ENCODE measurements around the gene RRP36. TPM values are rescaled to one million over a fixed set of nuclear protein-coding genes. Genes with fewer than 3 reads are reported as not detected.

RRP36 gene
- total RNA-seq, 1 donor from 2014 or later: 125 TPM

DNA sequence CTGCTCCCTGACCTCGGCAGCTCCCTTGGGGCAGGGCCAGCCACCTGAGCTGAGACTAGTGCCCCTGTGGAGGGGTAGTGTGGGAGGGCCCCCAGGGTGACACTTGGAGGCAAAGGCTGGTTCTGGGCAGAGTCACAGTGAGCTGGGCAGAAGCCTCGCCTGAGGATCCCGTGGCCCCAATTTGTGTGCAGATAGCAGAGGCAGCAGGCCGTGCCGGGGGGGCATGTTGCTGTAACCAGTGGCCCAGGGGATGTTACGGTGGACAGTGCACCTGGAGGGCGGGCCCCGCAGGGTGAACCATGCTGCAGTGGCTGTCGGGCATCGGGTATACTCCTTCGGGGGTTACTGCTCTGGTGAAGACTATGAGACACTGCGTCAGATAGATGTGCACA lies 4.5 kb upstream of the RRP36 start:
- no peak for DNase-seq (ENCODE audit: low read depth)
- Histone ChIP-seq H3K4me3 (ENCODE audit: low read depth, low read length) (no peak overlapping the region), H3K27me3 (ENCODE audit: control insufficient read depth, insufficient read depth, low read length) (no peaks in the 10 kb centered on the region), H3K36me3 (ENCODE audit: control insufficient read depth, insufficient read depth, low read length) (peaks cover 3% of the 10 kb centered on the region)
- TF ChIP-seq, protein P1, sequence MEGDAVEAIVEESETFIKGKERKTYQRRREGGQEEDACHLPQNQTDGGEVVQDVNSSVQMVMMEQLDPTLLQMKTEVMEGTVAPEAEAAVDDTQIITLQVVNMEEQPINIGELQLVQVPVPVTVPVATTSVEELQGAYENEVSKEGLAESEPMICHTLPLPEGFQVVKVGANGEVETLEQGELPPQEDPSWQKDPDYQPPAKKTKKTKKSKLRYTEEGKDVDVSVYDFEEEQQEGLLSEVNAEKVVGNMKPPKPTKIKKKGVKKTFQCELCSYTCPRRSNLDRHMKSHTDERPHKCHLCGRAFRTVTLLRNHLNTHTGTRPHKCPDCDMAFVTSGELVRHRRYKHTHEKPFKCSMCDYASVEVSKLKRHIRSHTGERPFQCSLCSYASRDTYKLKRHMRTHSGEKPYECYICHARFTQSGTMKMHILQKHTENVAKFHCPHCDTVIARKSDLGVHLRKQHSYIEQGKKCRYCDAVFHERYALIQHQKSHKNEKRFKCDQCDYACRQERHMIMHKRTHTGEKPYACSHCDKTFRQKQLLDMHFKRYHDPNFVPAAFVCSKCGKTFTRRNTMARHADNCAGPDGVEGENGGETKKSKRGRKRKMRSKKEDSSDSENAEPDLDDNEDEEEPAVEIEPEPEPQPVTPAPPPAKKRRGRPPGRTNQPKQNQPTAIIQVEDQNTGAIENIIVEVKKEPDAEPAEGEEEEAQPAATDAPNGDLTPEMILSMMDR (IDR thresholded peaks at IDR 0.05; ENCODE audit: insufficient read depth, low read length, poor library complexity, severe bottlenecking): no peak

DNA sequence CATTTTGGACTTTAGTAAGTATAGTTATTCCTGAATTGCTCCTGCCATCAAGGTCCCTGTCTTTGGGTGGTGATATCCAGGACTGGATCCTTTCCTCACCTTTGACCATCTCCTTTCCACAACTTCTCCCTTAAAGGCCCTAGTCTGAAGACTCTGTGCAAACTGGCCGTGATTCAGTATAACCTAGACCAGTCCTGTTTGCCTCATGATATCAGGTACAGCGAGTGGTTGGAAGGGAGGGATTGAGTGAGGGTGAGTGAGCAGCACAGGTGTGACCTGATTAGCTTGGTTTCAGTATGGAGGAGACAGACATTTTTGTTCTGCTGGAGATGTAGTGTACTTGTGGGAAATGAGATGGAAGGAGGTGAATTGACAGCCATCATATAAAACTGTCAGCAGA lies 2.3 kb upstream of the RRP36 start:
- no peak for DNase-seq (ENCODE audit: low read depth)
- TF ChIP-seq, protein P1 (IDR thresholded peaks at IDR 0.05; ENCODE audit: insufficient read depth, low read length, poor library complexity, severe bottlenecking): no peak
- no peaks in the 10 kb centered on the region for H3K27me3 ChIP-seq (ENCODE audit: control insufficient read depth, insufficient read depth, low read length)
- peaks cover 3% of the 10 kb centered on the region for H3K36me3 ChIP-seq (ENCODE audit: control insufficient read depth, insufficient read depth, low read length)
- no peak overlapping the region for H3K4me3 ChIP-seq (ENCODE audit: low read depth, low read length)

DNA sequence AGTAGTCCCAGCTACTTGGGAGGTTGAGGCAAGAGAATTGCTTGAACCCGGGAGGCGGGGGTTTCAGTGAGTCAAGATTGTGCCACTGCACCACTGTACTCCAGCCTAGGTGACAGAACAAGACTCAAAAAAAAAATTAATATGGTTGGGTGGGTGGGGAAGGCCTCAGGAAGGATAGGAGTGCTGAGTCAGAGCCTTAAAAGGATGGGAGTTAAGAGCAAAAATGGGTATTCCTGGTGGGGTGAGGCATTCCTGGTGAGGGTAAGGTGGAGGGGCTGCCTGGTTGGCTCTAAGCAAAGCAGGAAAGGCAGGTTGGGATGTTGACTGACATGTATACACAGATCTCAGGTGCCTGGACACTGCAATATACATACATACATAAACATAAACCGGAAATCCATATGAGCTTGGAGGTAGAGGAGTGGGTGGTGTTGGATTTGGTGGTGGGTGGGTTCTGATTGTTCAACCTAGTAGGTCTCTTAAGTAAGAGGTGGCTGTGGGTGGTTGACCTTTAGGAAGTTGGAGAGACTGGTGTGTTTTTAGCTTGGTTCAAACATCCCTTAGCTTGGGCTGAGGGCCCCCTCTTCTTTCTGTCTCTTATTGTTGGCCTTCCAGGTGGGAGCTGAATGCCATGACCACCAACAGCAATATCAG lies 1.2 kb upstream of the RRP36 start:
- H3K4me3 ChIP-seq (ENCODE audit: low read depth, low read length): no peak overlapping the region
- DNase-seq (ENCODE audit: low read depth): no peak
- no peaks in the 10 kb centered on the region for H3K27me3 ChIP-seq (ENCODE audit: control insufficient read depth, insufficient read depth, low read length)
- peaks cover 3% of the 10 kb centered on the region for H3K36me3 ChIP-seq (ENCODE audit: control insufficient read depth, insufficient read depth, low read length)
- TF ChIP-seq, protein P1 (IDR thresholded peaks at IDR 0.05; ENCODE audit: insufficient read depth, low read length, poor library complexity, severe bottlenecking): no peak

DNA sequence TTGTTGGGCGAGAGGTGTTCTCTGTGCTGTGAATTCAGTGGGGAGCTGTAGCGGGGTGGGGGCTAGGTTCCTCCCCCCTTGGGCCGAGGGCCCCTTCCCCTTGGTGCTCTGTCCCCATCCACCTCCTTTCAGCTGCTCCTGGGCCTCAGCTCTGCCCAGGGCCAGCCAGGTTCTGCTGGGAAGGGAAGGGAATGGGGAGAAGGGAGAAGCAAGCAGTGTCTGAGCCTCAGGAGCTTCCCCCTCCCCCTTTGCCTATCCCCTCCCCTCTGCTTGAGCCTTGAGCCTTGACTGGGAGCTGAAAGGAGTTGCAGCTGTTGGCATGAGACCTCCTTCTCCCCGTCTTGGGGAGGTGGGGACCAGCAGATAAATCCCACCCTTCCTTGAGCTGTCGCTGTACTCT lies 576 bp upstream of the RRP36 start:
- DNase-seq (ENCODE audit: low read depth): no peak
- peak overlapping the region; percentile 89 for H3K4me3 ChIP-seq (ENCODE audit: low read depth, low read length)
- peaks cover 3% of the 10 kb centered on the region for H3K36me3 ChIP-seq (ENCODE audit: control insufficient read depth, insufficient read depth, low read length)
- no peaks in the 10 kb centered on the region for H3K27me3 ChIP-seq (ENCODE audit: control insufficient read depth, insufficient read depth, low read length)
- TF ChIP-seq, protein P1 (IDR thresholded peaks at IDR 0.05; ENCODE audit: insufficient read depth, low read length, poor library complexity, severe bottlenecking): no peak

DNA sequence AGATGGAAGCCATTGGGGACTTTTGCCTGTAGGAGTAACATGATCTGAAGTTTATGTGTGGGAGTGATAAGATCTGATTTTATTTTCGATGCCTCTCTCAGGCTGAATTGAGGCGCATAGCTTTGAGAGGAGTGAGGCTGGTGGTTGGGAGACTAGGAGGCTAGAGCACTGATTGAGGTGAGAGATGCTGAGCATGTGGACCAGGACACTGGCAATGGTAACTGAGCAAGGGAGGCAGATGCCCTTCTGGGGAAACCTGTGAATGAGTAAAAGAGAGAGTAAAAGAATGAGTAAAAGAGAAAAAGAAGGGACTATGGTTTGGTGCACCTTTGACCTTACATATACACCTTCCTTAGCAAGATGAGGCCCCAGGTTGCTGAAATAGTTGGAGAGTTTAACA lies 3.0 kb downstream of the RRP36 start:
- no peak for DNase-seq (ENCODE audit: low read depth)
- Histone ChIP-seq H3K27me3 (ENCODE audit: control insufficient read depth, insufficient read depth, low read length) (no peaks in the 10 kb centered on the region), H3K4me3 (ENCODE audit: low read depth, low read length) (no peak overlapping the region), H3K36me3 (ENCODE audit: control insufficient read depth, insufficient read depth, low read length) (peaks cover 2% of the 10 kb centered on the region)
- TF ChIP-seq, protein P1 (IDR thresholded peaks at IDR 0.05; ENCODE audit: insufficient read depth, low read length, poor library complexity, severe bottlenecking): no peak

DNA sequence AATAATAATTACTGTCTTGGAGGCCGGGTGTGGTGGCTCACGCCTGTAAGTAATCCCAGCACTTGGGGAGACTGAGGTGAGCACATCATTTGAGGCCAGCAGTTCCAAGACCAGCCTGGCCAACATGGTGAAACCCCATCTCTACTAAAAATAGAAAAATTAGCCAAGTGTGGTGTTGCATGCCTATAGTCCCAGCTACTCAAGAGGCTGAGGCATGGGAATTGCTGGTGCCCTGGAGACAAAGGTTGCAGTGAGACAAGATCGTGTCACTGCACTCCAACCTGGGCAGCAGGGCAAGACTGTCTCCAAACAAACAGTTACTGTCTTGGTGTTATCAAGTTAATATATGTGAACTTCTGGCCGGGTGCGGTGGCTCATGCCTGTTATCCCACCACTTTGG lies 4.9 kb downstream of the RRP36 start:
- Histone ChIP-seq H3K27me3 (ENCODE audit: control insufficient read depth, insufficient read depth, low read length) (no peaks in the 10 kb centered on the region), H3K36me3 (ENCODE audit: control insufficient read depth, insufficient read depth, low read length) (peaks cover 6% of the 10 kb centered on the region), H3K4me3 (ENCODE audit: low read depth, low read length) (no peak overlapping the region)
- no peak for DNase-seq (ENCODE audit: low read depth)
- TF ChIP-seq, protein P1 (IDR thresholded peaks at IDR 0.05; ENCODE audit: insufficient read depth, low read length, poor library complexity, severe bottlenecking): no peak
